ENCODE data around the gene BASP1. TPM values are rescaled to one million over a fixed set of nuclear protein-coding genes. Genes with fewer than 3 reads are reported as not detected.
A peak's percentile ranks its signal among the peaks of the same experiment; 100 is the strongest.

Gene BASP1
- total and polyA plus RNA-seq, 10 of the 15 experiments (the other 5 are each of a cell fraction or from before 2014, with no cell fraction given) = 27.3 to 190 (median 102) TPM

GRCh38 chr5:17277907-17278306 lies 60.5 kb downstream of the BASP1 start (continued):
- TF ChIP-seq, protein P1, sequence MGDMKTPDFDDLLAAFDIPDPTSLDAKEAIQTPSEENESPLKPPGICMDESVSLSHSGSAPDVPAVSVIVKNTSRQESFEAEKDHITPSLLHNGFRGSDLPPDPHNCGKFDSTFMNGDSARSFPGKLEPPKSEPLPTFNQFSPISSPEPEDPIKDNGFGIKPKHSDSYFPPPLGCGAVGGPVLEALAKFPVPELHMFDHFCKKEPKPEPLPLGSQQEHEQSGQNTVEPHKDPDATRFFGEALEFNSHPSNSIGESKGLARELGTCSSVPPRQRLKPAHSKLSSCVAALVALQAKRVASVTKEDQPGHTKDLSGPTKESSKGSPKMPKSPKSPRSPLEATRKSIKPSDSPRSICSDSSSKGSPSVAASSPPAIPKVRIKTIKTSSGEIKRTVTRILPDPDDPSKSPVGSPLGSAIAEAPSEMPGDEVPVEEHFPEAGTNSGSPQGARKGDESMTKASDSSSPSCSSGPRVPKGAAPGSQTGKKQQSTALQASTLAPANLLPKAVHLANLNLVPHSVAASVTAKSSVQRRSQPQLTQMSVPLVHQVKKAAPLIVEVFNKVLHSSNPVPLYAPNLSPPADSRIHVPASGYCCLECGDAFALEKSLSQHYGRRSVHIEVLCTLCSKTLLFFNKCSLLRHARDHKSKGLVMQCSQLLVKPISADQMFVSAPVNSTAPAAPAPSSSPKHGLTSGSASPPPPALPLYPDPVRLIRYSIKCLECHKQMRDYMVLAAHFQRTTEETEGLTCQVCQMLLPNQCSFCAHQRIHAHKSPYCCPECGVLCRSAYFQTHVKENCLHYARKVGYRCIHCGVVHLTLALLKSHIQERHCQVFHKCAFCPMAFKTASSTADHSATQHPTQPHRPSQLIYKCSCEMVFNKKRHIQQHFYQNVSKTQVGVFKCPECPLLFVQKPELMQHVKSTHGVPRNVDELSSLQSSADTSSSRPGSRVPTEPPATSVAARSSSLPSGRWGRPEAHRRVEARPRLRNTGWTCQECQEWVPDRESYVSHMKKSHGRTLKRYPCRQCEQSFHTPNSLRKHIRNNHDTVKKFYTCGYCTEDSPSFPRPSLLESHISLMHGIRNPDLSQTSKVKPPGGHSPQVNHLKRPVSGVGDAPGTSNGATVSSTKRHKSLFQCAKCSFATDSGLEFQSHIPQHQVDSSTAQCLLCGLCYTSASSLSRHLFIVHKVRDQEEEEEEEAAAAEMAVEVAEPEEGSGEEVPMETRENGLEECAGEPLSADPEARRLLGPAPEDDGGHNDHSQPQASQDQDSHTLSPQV (IDR thresholded peaks at IDR 0.05) = no peak
- TF ChIP-seq MYC (IDR thresholded peaks at IDR 0.05; ENCODE audit: insufficient read depth, insufficient read length, insufficient replicate concordance, low read length, severe bottlenecking) (no peak), MEF2B (IDR thresholded peaks at IDR 0.05; ENCODE audit: partially characterized antibody, poor library complexity, severe bottlenecking) (peak; percentile 53), NFYA (IDR thresholded peaks at IDR 0.05; ENCODE audit: borderline replicate concordance, low read depth, low read length) (no peak), FOXM1 (IDR thresholded peaks at IDR 0.05; ENCODE audit: low read depth, low read length) (peak; percentile 71; the same call in 1 of the 2 replicates), CHD1 (IDR thresholded peaks at IDR 0.05; ENCODE audit: low read depth, low read length) (no peak), TCF3 (IDR thresholded peaks at IDR 0.05; ENCODE audit: borderline replicate concordance, insufficient read depth, low read depth, low read length) (no peak), ESRRA (IDR thresholded peaks at IDR 0.05; ENCODE audit: low read length) (no peak), PAX8 (IDR thresholded peaks at IDR 0.05) (no peak), EED (IDR thresholded peaks at IDR 0.05; ENCODE audit: low read depth) (no peak; the same call in 1 of the 2 replicates), BMI1 (IDR thresholded peaks at IDR 0.05; ENCODE audit: borderline replicate concordance) (no peak; the same call in 1 of the 2 replicates), SRF (IDR thresholded peaks at IDR 0.05; ENCODE audit: low read depth in 2 of 2, low read length in 2 of 2) (no peak), TARDBP (IDR thresholded peaks at IDR 0.05; ENCODE audit: borderline replicate concordance) (no peak), ATF7 (IDR thresholded peaks at IDR 0.05; ENCODE audit: low read depth) (peak; percentile 58), MTA2 (IDR thresholded peaks at IDR 0.05; ENCODE audit: low read depth) (peak; percentile 71), RCOR1 (conservative IDR thresholded peaks at IDR 0.05; ENCODE audit: low read depth, low read length) (no peak)
- TF ChIP-seq, protein P2, sequence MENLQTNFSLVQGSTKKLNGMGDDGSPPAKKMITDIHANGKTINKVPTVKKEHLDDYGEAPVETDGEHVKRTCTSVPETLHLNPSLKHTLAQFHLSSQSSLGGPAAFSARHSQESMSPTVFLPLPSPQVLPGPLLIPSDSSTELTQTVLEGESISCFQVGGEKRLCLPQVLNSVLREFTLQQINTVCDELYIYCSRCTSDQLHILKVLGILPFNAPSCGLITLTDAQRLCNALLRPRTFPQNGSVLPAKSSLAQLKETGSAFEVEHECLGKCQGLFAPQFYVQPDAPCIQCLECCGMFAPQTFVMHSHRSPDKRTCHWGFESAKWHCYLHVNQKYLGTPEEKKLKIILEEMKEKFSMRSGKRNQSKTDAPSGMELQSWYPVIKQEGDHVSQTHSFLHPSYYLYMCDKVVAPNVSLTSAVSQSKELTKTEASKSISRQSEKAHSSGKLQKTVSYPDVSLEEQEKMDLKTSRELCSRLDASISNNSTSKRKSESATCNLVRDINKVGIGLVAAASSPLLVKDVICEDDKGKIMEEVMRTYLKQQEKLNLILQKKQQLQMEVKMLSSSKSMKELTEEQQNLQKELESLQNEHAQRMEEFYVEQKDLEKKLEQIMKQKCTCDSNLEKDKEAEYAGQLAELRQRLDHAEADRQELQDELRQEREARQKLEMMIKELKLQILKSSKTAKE (IDR thresholded peaks at IDR 0.05; ENCODE audit: low read depth, poor library complexity, severe bottlenecking) = peak; percentile 66
- TF ChIP-seq, protein P3, sequence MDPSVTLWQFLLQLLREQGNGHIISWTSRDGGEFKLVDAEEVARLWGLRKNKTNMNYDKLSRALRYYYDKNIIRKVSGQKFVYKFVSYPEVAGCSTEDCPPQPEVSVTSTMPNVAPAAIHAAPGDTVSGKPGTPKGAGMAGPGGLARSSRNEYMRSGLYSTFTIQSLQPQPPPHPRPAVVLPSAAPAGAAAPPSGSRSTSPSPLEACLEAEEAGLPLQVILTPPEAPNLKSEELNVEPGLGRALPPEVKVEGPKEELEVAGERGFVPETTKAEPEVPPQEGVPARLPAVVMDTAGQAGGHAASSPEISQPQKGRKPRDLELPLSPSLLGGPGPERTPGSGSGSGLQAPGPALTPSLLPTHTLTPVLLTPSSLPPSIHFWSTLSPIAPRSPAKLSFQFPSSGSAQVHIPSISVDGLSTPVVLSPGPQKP (IDR thresholded peaks at IDR 0.05; ENCODE audit: low read depth, low read length) = no peak
- TF ChIP-seq, protein P4, sequence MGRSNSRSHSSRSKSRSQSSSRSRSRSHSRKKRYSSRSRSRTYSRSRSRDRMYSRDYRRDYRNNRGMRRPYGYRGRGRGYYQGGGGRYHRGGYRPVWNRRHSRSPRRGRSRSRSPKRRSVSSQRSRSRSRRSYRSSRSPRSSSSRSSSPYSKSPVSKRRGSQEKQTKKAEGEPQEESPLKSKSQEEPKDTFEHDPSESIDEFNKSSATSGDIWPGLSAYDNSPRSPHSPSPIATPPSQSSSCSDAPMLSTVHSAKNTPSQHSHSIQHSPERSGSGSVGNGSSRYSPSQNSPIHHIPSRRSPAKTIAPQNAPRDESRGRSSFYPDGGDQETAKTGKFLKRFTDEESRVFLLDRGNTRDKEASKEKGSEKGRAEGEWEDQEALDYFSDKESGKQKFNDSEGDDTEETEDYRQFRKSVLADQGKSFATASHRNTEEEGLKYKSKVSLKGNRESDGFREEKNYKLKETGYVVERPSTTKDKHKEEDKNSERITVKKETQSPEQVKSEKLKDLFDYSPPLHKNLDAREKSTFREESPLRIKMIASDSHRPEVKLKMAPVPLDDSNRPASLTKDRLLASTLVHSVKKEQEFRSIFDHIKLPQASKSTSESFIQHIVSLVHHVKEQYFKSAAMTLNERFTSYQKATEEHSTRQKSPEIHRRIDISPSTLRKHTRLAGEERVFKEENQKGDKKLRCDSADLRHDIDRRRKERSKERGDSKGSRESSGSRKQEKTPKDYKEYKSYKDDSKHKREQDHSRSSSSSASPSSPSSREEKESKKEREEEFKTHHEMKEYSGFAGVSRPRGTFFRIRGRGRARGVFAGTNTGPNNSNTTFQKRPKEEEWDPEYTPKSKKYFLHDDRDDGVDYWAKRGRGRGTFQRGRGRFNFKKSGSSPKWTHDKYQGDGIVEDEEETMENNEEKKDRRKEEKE (IDR thresholded peaks at IDR 0.05) = no peak
